ENCODE results near the gene FGF7.
"Not testable (repeated sequence)": the region's sequence is repeated elsewhere in the genome, so short reads cannot be mapped to it uniquely, and the experiment has no call there.

Gene FGF7, protein sequence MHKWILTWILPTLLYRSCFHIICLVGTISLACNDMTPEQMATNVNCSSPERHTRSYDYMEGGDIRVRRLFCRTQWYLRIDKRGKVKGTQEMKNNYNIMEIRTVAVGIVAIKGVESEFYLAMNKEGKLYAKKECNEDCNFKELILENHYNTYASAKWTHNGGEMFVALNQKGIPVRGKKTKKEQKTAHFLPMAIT

DNA sequence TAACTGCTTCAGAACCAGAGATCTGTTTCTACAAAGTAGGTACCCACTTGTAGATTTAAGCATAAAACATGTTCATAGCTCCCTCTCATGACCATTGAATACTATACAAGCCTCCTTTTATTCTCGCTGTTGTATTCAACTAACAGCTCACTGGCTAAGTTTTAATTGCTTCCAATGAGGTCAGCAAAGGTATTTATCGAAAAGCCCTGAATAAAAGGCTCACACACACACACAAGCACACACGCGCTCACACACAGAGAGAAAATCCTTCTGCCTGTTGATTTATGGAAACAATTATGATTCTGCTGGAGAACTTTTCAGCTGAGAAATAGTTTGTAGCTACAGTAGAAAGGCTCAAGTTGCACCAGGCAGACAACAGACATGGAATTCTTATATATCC lies at the start of gene FGF7:
Gene FGF7 (plus strand): TSS at position 222 of the 400 bp plus-strand sequence. CDS start 1,056 bp downstream, outside the sequence.
- no peak for DNase-seq (ENCODE audit: low spot score)

DNA sequence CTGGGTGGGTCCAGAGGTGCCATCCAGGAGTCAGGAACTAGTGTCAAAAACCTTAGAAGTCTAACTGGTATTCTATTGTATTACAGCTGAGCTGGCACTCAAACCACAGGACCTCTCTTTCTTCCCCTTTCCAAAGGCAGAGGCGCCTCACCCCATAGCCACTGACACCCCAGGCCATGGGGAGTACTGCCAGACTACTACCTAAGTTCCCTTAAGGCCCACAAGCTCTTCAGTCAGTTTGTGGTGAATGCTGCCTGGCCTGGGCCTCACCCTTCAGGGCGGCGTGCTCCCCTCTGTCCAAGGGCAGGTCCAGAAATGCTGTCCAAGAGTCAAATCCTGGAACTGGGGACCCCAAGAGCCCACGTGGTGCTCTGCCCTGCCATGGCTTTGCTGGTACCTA lies 43.0 kb upstream of the FGF7 start:
- no peak for DNase-seq (ENCODE audit: low spot score)

DNA sequence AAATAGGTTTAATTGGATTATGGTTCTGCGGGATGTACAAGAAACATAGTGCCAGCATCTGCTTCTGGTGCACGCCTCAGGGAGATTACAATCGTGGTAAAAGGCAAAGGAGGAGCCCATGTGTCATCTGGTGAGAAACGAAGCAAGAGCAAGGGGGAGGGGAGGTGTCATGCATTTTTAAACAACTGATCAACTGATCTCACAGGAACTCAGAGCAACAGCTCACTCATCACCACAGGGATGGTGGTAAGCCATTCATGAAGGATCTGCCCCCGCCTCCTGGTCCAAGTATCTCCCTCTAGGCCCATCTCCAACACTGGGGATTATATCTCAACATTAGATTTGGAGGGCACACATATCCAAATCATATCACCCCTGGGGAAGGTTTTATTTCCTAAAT lies 42.1 kb upstream of the FGF7 start:
- DNase-seq (ENCODE audit: low spot score), result no peak

DNA sequence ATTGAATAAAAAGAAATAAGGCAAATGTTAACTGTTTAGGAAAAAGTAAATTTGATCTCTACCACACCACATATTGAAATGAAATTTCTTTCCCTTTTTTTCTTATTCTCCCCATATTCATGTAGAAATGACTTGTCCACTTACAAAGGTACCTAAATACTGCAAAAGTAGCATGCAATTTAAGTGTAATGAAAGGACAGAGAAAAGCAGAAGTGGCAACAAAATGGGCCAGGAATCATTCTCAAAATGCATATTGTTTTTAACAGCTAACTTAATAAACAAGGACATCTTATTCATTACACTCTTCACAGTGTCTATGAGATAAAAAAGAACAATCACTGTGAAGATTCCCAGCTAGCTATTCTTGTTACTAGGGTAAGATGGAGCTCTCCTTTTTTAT lies 40.6 kb upstream of the FGF7 start:
- DNase-seq (ENCODE audit: low spot score), result no peak

DNA sequence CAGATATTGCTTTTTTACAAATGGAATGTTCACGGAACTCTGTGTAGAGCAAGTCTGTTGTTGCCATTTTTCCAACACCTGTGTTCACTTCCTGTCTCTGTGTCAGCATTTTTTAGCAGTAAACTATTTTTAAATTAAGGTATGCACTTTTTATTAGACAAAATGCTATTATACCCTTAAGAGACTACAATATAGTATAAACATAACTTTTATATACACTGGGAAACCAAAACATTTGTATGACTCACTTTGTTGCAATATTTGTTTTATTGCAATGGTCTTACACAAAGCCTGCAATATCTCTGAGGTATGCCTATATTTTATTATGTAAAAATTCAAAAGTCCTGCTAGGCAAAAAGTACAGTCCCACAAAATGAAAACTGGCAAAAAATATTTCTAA lies 39.8 kb upstream of the FGF7 start:
- DNase-seq (ENCODE audit: low spot score), result no peak

DNA sequence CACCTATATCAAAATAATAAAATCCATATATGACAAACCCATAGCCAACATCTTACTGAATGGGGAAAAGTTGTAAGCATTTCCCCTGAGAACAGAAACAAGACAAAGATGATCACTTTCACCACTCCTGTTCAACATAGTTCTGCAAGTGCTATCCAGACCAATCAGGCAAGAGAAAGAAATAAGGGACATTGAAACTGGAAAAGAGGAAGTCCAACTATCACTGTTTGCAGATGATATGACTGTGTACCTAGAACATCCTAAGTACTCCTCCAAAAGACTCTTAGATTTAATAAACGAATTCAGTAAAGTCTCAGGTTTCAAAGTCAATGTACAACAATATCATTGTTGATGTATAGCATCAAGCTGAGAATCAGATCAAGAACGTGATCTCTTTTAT lies 35.6 kb upstream of the FGF7 start:
- DNase-seq (ENCODE audit: low spot score), result no peak

DNA sequence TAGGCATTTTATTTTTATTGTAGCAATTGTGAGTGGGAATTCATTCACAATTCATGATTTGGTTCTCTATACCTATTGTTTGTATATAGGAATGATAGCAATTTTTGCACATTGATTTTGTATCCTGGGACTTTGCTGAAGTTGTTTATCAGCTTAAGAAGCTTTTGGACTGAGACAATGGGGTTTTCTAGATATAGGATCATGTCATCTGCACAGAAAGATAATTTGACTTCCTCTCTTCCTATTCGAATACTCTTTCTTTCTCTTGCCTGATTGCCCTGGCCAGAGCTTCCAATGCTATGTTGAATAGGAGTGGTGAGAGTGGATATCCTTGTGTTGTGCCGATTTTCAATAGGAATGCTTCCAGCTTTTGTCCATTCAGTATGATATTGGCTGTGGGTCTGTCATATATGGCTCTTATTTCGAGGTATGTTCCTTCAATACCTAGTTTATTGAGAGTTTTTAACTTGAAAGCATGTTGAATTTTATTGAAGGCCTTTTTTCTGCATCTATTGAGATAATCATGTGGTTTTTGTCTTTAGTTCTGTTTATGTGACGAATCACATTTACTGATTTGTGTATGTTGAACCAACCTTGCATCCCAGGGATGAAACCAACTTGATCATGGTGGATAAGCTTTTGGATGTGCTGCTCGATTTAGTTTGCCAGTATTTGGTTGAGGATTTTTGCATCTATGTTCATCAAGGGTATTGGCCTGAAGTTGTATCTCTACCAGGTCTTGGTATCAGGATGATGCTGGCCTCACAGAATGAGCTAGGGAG lies 20.3 kb upstream of the FGF7 start:
- DNase-seq (ENCODE audit: low spot score), result not testable (repeated sequence)

DNA sequence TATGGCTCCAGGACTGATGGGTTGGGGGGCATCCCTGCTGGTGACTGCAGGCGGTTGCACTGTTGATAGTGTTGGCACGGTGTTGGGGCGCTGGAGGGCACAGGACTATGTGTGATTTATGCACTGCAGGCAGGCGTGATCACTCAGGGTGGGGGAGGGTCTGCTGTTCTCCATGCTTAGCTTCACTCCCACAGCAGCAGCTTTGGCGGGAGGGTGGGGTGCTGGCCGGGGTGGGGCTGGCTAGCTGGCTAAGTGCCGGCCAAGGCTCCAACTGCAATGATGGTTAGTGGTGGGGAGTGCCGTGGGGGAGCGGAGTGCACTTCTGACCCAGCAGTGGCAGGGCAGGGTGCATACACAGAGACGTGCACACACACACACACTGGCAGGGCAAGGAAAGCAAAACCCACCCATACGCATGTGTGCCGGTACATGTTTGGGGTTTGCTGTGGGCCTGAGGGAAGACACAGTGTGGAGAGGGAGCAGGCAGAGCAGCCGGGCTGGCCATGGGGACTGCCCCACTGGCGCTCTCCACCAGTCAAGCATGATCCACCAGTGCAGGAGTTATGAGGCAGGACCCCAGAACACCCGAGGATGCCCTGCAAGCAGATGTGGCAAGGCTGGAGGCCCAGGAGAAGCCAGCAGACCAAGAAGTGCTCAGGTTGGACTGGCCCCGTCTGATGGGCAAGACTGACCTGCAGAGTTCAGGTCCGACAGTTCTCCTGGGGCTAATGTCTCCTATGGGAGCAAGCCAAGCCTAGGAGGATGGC lies 16.5 kb upstream of the FGF7 start:
- DNase-seq (ENCODE audit: low spot score), result no peak

DNA sequence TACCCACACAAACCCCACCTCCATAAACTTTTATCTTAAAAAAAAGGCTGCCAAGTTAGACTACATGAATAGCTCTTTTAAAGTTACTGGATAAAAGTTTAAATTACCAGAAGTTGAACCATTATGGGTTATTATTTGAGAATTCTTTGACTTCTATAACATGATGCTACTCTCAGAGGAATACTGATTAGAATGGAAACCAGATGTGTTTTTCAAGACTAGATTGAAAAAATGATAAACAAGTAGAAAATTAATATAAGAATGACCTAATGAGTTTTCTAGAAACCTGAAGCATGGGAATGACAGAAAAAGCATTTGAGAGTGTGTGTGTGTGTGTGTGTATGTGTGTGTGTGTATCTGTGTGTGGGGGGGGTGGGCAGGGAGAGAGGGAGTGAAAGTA lies 12.4 kb upstream of the FGF7 start:
- DNase-seq (ENCODE audit: low spot score), result no peak

DNA sequence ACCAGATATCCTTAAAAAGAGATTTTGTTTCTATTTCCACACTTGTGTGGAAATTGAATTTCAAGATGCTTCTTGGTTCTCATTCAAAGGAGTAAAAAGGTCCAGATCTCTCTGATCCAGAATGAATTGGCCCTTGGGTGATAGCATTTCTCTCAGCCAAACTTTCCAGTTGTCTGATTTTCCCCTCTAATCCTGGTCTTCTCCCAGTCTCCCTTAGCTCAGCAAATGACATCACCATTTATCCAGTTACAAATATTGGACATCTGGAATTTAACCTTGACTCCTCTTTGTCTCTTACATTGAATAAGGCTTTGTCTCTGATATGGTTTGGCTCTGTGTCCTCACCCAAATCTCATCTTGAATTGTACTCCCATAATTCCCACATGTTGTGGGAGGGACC lies 10.2 kb upstream of the FGF7 start:
- DNase-seq (ENCODE audit: low spot score), result no peak

DNA sequence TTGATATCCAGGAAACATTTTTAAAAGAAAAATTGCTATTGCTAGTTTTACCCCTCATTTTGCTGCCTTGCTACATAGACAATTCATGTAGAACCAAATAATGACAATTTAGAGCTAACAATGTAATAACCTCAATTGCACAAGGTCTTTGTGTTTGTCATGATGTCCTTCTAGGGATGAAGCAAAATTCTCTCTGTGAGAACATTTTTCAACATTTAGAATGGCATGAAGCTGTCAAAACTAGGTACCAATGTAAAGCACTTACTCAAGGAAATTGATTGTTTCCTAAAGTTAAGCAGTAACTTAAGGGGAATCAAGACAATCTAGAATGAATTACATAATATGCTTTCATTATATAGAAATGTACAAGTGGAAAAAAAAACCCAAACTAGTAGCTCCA lies 7.9 kb upstream of the FGF7 start:
- no peak for DNase-seq (ENCODE audit: low spot score)

DNA sequence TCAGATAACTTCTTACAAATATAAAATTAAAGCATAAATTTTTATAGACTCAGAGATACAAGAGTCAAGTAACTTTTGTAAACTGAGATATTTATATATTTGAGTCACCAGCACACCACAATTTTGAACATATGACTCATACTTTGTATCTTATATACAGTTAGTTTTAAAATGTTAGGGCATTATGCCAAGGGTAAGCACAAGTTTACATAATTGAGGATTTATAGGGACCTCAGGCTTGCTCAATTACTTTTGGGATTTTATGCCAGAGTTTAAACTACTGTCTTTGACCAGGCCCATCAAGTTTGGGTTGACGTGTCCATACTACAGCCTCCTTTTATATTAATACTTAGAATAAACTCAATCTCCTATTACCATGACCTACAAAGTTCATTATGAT lies 7.4 kb upstream of the FGF7 start:
- no peak for DNase-seq (ENCODE audit: low spot score)

DNA sequence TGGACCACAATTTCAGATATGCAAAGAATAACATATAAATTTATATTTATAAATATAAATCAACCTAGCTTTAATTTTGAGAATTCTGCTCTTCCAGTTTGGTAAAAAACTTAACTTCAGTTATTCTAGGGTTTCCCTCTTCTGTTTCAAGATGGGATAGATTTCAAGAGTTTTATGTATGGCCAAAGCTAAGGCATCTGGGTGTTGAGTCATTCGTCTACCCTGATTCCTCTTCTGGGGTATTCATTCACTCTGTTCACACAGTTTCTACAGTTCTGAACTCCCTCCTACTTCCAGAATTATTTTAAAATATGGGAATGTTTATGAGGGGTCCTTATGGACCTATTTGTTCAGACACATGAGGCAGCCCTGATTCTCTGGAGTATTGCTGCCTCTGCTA lies 4.2 kb upstream of the FGF7 start:
- DNase-seq (ENCODE audit: low spot score), result no peak

DNA sequence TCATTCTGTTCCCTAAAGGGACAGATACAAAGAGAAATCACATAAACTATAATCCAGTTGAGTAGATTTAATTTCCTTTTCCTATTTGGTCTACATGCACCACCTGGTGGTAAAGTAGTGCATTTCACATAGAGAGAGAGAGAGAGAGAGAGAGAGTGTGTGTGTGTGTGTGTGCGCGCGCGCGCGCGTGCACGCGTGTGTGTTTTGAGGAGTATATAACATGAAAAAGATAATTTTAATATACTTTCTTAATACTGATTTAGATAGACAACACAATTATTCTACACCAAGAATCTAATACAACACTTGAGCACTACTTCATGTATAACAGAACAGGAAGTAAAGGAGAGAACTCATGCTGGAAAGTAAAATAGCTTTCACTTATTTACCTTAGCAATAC lies 1.1 kb upstream of the FGF7 start:
- DNase-seq (ENCODE audit: low spot score), result peak; percentile 55

DNA sequence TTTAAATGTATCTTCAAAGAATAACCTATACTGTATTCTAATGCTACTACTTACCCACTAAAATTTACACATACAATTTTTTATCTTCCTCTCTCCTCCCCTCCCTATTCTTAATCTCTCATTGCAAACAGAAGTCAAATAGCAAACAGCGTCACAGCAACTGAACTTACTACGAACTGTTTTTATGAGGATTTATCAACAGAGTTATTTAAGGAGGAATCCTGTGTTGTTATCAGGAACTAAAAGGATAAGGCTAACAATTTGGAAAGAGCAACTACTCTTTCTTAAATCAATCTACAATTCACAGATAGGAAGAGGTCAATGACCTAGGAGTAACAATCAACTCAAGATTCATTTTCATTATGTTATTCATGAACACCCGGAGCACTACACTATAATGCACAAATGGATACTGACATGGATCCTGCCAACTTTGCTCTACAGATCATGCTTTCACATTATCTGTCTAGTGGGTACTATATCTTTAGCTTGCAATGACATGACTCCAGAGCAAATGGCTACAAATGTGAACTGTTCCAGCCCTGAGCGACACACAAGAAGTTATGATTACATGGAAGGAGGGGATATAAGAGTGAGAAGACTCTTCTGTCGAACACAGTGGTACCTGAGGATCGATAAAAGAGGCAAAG lies 984 bp downstream of the FGF7 start:
- DNase-seq (ENCODE audit: low spot score), result no peak

DNA sequence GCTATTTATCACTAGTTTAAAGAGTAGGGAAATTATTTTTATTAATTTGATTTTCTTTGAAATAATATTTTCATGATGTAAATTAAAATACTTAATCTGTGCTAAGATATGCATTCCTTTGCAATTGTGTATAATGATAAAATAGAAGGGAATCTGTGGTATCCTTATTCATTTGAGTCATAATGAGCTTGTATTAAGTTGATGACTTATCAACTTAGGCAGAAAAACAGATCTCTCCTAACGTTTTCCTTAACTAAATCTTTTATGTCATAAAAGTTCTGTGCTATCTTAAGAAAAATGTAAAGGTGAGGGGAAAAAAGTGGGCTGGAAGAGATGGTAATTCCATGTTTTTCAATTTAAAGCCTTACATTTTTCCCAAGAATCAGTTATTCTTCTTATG lies 1.9 kb downstream of the FGF7 start:
- no peak for DNase-seq (ENCODE audit: low spot score)

DNA sequence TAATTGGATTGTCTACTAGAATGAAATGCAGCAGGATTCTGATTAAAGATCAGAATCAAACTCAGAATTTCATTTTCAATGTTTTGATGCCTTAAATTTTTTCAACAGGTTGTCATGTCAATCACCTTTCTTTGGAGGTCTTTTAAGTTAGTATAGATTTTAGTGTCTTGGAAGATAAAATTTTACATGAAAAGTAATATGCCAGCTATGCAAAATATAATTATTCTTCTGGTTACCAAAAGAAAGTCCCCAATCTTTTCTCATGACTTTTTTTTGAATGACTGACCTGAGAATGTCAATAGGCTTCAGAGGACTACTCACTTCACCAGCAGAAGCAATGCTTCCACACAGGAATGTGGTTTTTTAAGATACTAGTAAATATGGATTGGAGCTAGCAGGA lies 4.3 kb downstream of the FGF7 start:
- no peak for DNase-seq (ENCODE audit: low spot score)

DNA sequence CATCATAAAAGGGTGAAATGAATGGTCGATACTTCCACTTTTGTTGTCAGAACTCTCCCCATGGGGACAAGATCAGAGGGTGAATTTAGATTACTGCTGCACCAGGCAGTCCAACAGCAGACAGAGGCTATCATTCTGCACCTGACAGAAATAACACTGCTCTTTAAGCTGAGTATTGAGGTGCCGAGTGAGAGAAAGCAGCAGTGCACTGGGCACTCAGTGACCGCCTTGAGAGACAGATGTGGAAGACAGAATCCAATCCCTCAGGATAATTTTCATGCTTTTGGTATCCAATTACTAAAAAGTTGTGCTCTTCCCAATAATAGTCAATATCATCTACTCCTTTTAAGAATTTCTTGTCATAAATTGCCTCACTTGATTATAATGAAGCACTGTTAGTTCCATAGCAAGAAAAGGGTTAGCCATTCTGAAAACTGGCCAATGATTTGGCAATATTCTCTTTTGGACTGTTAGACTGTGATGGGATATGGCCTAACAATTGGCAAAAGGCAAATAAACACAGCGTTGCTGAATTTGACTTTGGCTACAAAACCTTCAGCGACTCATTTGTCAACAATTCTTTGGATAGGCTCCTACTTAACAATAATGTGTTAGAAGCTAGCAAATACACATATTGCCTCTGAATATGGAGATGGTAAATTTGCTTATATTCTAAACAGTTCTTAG lies 5.5 kb downstream of the FGF7 start:
- no peak for DNase-seq (ENCODE audit: low spot score)

DNA sequence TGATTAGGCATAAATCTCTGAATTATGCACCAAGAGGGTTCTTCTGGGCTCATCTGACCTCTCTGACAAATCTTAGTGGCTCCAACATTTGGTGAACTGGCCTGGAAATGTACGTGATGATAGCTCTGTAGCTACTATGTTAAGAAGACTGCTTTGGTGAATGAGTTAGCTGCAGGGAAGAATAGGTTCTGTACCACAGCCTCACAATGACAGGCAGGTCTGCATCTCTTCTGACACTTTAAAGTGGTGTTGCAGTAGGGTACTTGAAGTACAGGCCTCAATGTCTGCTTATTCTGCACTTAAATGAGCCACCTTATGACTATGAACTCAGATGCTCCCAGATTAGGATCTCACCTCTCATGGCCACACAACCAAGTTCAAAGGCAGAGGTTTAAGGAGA lies 7.0 kb downstream of the FGF7 start:
- no peak for DNase-seq (ENCODE audit: low spot score)

DNA sequence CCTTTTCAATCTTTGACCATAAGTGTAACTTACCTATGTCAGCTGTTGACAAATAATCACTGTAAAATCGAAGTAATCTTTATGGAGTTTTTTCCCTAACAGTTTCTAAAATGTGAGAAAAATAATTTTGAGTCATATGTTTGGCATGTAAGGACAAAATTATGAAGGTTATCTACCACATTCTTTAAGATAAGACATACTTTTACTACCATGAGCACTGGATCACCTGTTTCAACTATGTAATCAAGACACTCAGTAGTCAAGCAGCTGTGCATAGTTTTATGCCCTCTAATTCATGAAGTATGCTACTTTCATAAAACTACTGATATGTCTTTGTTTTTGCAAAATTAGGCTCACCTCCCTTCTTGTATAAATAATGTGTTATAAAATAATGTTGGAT lies 12.1 kb downstream of the FGF7 start:
- no peak for DNase-seq (ENCODE audit: low spot score)

DNA sequence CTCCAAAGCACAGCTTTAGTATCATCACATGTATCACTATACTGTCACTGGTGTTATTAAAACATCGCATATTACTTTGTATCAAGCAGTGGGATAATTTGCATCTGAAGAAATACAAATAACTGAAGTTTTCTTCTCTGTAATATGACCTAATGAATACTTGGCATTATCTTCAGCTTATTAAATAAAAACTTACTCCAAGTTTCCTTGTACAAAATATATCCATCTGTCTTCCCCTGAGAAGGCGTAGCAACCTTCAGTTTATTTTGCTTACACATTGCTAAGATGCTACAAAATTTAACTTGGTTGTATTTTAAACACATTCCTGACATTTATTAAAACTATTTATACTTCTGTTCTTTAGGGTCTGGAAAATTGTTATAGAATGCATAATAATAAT lies 13.7 kb downstream of the FGF7 start:
- DNase-seq (ENCODE audit: low spot score), result no peak

DNA sequence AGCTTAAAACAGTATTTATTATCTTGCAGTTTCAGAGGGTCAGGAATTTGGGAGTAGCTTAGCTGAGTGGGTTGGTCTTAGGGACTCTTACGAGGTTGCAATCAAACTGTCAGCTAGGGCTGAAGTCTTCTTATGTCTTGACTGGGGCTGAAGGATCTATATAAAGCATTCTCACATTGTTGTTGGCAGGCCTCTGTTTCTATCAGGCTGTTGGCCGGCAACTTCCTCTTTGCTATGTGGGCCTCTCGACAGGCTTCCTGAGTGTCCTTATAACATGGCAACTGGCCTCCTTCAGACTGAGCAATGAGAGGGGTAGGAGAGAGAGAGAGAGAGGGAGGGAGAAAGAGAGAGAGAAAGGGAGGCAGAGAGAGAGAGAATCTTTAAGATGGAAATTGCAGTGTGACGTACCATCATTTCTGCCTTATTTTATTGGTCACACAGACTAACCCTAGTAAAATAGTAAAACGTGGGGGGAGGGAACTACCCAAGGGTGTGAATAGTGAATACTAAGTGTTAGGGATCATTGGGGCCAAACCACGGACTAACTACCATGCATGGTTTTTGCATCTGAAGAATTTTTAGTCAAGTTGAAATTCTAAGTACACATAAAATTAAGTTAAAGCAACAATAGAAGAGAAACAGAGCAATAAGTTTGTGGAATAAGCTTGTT lies 16.1 kb downstream of the FGF7 start:
- DNase-seq (ENCODE audit: low spot score), result no peak
